K562 (cell line): ENCODE results near the gene DUSP28. TPM values are rescaled to one million over a fixed set of nuclear protein-coding genes. Genes with fewer than 3 reads are reported as not detected.

Source experiments
- BCL6 ChIP-seq: fragments of 250-450 bp; sonication (Bioruptor Pico); IDR thresholded peaks from 2 replicates; pipeline ENCODE4 v1.4.0; 2020
- BCOR ChIP-seq: fragments of 450-650 bp; IDR thresholded peaks from 2 replicates; pipeline ENCODE4 v1.6.1; 2016
- BMI1 ChIP-seq: fragments of 150-350 bp; IDR thresholded peaks from 2 replicates; pipeline ENCODE4 v1.6.1; 2014; ENCODE audit warnings: low read length
- CCAR2 ChIP-seq: fragments of 200-400 bp; formaldehyde crosslinking; IDR thresholded peaks from 2 replicates; pipeline ENCODE4 v1.6.1; 2017; ENCODE audit warnings: mild to moderate bottlenecking, low read depth, low read length
- CREM ChIP-seq: IDR thresholded peaks from 2 replicates; pipeline ENCODE4 v1.6.1; 2014; ENCODE audit warnings: antibody characterized with exemption, low read depth
- JUND ChIP-seq, 2 experiments: IDR thresholded peaks; 2 replicates in 1 of 2; 3 replicates in 1 of 2; pipeline ENCODE4 v1.6.1; 2011; ENCODE audit warnings: borderline replicate concordance in 2 of 2, low read depth in 2 of 2, low read length in 2 of 2, improper control_type of control experiment in 1 of 2, missing biosample characterization in 1 of 2, missing genetic modification characterization in 1 of 2, missing genetic modification reagents in 1 of 2
- KLF10 ChIP-seq: fragments of 250-450 bp; sonication (Bioruptor Pico); IDR thresholded peaks from 2 replicates; pipeline ENCODE4 v1.6.1; 2021; ENCODE audit warnings: matching md5 sums
- LARP7 ChIP-seq: fragments of 450-650 bp; IDR thresholded peaks from 2 replicates; pipeline ENCODE4 v1.6.1; 2016
- LCOR ChIP-seq: sonication (generic); formaldehyde crosslinking; IDR thresholded peaks from 2 replicates; pipeline ENCODE4 v1.8.0; 2022; ENCODE audit warnings: mild to moderate bottlenecking, missing genetic modification reagents
- MEIS2 ChIP-seq: fragments of 450-650 bp; IDR thresholded peaks from 2 replicates; pipeline ENCODE4 v1.6.1; 2014; ENCODE audit warnings: mild to moderate bottlenecking; ENCODE audit not compliant: partially characterized antibody
- NCOA6 ChIP-seq: fragments of 450-650 bp; IDR thresholded peaks from 2 replicates; pipeline ENCODE4 v1.6.1; 2017; ENCODE audit warnings: mild to moderate bottlenecking
- PRDM10 ChIP-seq: fragments of 450-650 bp; IDR thresholded peaks from 2 replicates; pipeline ENCODE4 v1.6.1; 2018; ENCODE audit not compliant: partially characterized antibody
- PURB ChIP-seq: sonication (generic); formaldehyde crosslinking; IDR thresholded peaks from 2 replicates; pipeline ENCODE4 v1.9.0; 2021; ENCODE audit warnings: low read depth, mild to moderate bottlenecking, missing genetic modification reagents
- RAD21 ChIP-seq, 2 experiments: fragments of 250-450 bp in 1 of 2; fragments of 450-650 bp in 1 of 2; sonication (Bioruptor Pico) in 1 of 2; formaldehyde crosslinking in 1 of 2; IDR thresholded peaks in 1 of 2; conservative IDR thresholded peaks in 1 of 2; 2 replicates each; pipeline versions ENCODE4 v1.4.0 to v1.8.0; 2020 to 2022; ENCODE audit warnings: mild to moderate bottlenecking in 2 of 2, moderate library complexity in 1 of 2
- RBM14 ChIP-seq: fragments of 200-400 bp; formaldehyde crosslinking; IDR thresholded peaks from 2 replicates; pipeline ENCODE4 v1.6.1; 2018; ENCODE audit warnings: low read depth, mild to moderate bottlenecking, low read length, moderate library complexity, borderline replicate concordance; ENCODE audit not compliant: insufficient read depth
- SLC30A9 ChIP-seq: fragments of 250-450 bp; sonication (Bioruptor Pico); IDR thresholded peaks from 2 replicates; pipeline ENCODE4 v1.8.0; 2022; ENCODE audit warnings: mild to moderate bottlenecking, moderate library complexity
- SPI1 ChIP-seq: IDR thresholded peaks from 2 replicates; pipeline ENCODE4 v1.6.1; 2011; ENCODE audit warnings: low read depth, low read length, control low read depth, borderline replicate concordance
- SREBF2 ChIP-seq: sonication (generic); formaldehyde crosslinking; IDR thresholded peaks from 2 replicates; pipeline ENCODE4 v1.4.0; 2020; ENCODE audit warnings: mild to moderate bottlenecking, missing genetic modification reagents
- SRSF7 ChIP-seq: fragments of 200-400 bp; formaldehyde crosslinking; optimal IDR thresholded peaks from 2 replicates; pipeline ENCODE3; 2017; ENCODE audit warnings: mild to moderate bottlenecking, low read depth, low read length
- STAT6 ChIP-seq: sonication (generic); formaldehyde crosslinking; IDR thresholded peaks from 2 replicates; pipeline ENCODE4 v1.8.1; 2023; ENCODE audit warnings: mild to moderate bottlenecking, missing genetic modification reagents
- TCFL5 ChIP-seq: fragments of 250-450 bp; sonication (Bioruptor Pico); conservative IDR thresholded peaks from 2 replicates; pipeline ENCODE4 v1.6.1; 2021; ENCODE audit warnings: mild to moderate bottlenecking, moderate library complexity, matching md5 sums
- ZC3H11A ChIP-seq: IDR thresholded peaks from 2 replicates; pipeline ENCODE4 v1.6.1; 2012; ENCODE audit warnings: low read depth, low read length, improper control_type of control experiment
- ZNF143 ChIP-seq: sonication (generic); formaldehyde crosslinking; IDR thresholded peaks from 2 replicates; pipeline ENCODE4 v1.9.0; 2022; ENCODE audit warnings: mild to moderate bottlenecking, missing genetic modification reagents
- ZNF780A ChIP-seq: fragments of 250-450 bp; sonication (Bioruptor Pico); IDR thresholded peaks from 2 replicates; pipeline ENCODE4 v1.5.0; 2021; ENCODE audit warnings: mild to moderate bottlenecking
- polyA plus RNA-seq, 8 experiments: library from polyadenylated mRNA; depleted of rRNA in 4 of 8; stranded (reverse) in 5 of 8; unstranded in 3 of 8; fragments of >200 nt; fragmentation: Nextera tagmentation in 2 of 8; fragmentation: Illumina TruSeq in 1 of 8; extraction: Ambion mirVana in 2 of 8; extraction: Trizol in 1 of 8; gene quantifications; 2 replicates each; pipeline versions ENCODE4 v1.2.1 to v1.2.3, GENCODE V29; 2011 to 2014; ENCODE audit warnings: inconsistent platforms in 1 of 8, missing spikeins in 1 of 8
- total RNA-seq, 7 experiments: library from RNA; depleted of rRNA in 6 of 7; stranded (reverse); fragments of >200 nt in 6 of 7; fragmentation: Illumina TruSeq in 2 of 7; extraction: Trizol in 2 of 7; gene quantifications; 2 replicates each; pipeline versions ENCODE4 v1.2.1 to v1.2.3, GENCODE V29; 2011 to 2021; ENCODE audit warnings: low replicate concordance in 1 of 7

DUSP28 gene
- total and polyA plus RNA-seq, 9 of the 15 experiments (the other 6 are each of a cell fraction or from before 2014, with no cell fraction given) = 2.8 to 8.1 (median 4.2) TPM

- TF ChIP-seq CREM = peak; percentile 59; the same call in 1 of the 2 replicates
- TF ChIP-seq MEIS2 = peak; percentile 89
- TF ChIP-seq LCOR = no peak
- TF ChIP-seq PURB (CRISPR knock-in tag) = no peak
- TF ChIP-seq CCAR2 = no peak
- no peak for TF ChIP-seq SLC30A9
- TF ChIP-seq BCOR = no peak
- TF ChIP-seq ZNF143 (CRISPR knock-in tag) = no peak
- TF ChIP-seq STAT6 (CRISPR knock-in tag) = no peak
- TF ChIP-seq PRDM10 = peak; percentile 17
- no peak for TF ChIP-seq NCOA6
- no peak for TF ChIP-seq TCFL5 (CRISPR knock-in tag)
- no peak for TF ChIP-seq BMI1
- TF ChIP-seq ZNF780A (CRISPR knock-in tag) = no peak
- peak; percentile 65 to 74 for TF ChIP-seq RAD21 (CRISPR knock-in tag; conservative IDR thresholded peaks at IDR 0.05 in 1 of 2, IDR thresholded peaks at IDR 0.05 in 1 of 2)
- no peak for TF ChIP-seq KLF10 (CRISPR knock-in tag)
- no peak for TF ChIP-seq BCL6 (CRISPR knock-in tag)
- TF ChIP-seq SPI1 = peak; percentile 72; the same call in 1 of the 2 replicates
- no peak for TF ChIP-seq RBM14
- TF ChIP-seq JUND (IDR thresholded peaks at IDR 0.05; ENCODE audit: borderline replicate concordance, low read depth, low read length) = peak; percentile 56; the same call in 1 of the 2 replicates
- TF ChIP-seq JUND (tag; IDR thresholded peaks at IDR 0.05; ENCODE audit: borderline replicate concordance, low read depth, low read length) = no peak; the same call in 2 of the 3 replicates
- TF ChIP-seq SRSF7 = no peak
- no peak for TF ChIP-seq LARP7
- no peak for TF ChIP-seq SREBF2 (CRISPR knock-in tag)
- TF ChIP-seq ZC3H11A = no peak
Measured at GRCh38 chr2:240604291-240604938, 44.3 kb downstream of the DUSP28 start (continued).
